GM12878 (cell line): ENCODE data around the gene GMPPB. TPM values are rescaled to one million over a fixed set of nuclear protein-coding genes. Genes with fewer than 3 reads are reported as not detected.

Experiments
- ATAC-seq: fragments of 200-7000 bp; cut with Tn5 transposase; 3 replicates; pipeline ENCODE4 v1.9.1; 2020; ENCODE audit warnings: mild to moderate bottlenecking, moderate library complexity
- BruUV-seq: library from RNA; stranded (reverse); fragments of 400-500 nt; replicated peaks from 2 replicates; lab custom pipeline; 2021; lab: Mats Ljungman, UMichigan
- CTCF ChIA-PET: fragments of 300-600 bp; sonication (Branson Sonifier 250); formaldehyde crosslinking; extraction: SDS; loops from one replicate; lab custom pipeline; 2021; ENCODE audit warnings: inconsistent platforms; lab: Yijun Ruan, JAX
- POLR2A ChIA-PET: fragments of 350-600 bp; formaldehyde crosslinking; extraction: SDS; loops from one replicate; lab custom pipeline; 2021; ENCODE audit warnings: inconsistent platforms; lab: Charles Lee
- RAD21 ChIA-PET: fragments of 300-600 bp; sonication (Branson Sonifier 250); formaldehyde crosslinking; loops from one replicate; lab custom pipeline; 2023; ENCODE audit warnings: antibody characterized with exemption; ENCODE audit not compliant: unreplicated experiment; lab: Charles Lee
- SMC1A ChIA-PET: fragments of 300-600 bp; sonication (Branson Sonifier 250); formaldehyde crosslinking; loops from one replicate; lab custom pipeline; 2023; ENCODE audit not compliant: unreplicated experiment, uncharacterized antibody; lab: Charles Lee
- DNase-seq: peaks from one replicate; pipeline ENCODE4 v3.0.0-alpha.2; 2011; ENCODE audit warnings: low read depth, low spot score
- FAIRE-seq: peaks from 3 replicates; lab custom pipeline; 2011; peaks lifted over from hg19 to GRCh38; lab: Jason Lieb, UNC
- H2AFZ ChIP-seq: 2 replicates; pipeline ENCODE4 v1.6.0; 2011; ENCODE audit warnings: low read depth, low read length, control low read depth; ENCODE audit not compliant: control insufficient read depth
- H3K27ac ChIP-seq: 2 replicates; pipeline ENCODE4 v1.5.1; 2011; ENCODE audit warnings: control low read depth; ENCODE audit not compliant: control insufficient read depth, insufficient read depth
- H3K27me3 ChIP-seq, 2 experiments: replicated peaks in 1 of 2; 2 replicates each; pipeline versions ENCODE4 v1.6.0 to v1.6.1; 2011; ENCODE audit warnings: low read length in 1 of 2; ENCODE audit not compliant: control insufficient read depth in 2 of 2, insufficient read depth in 2 of 2
- H3K36me3 ChIP-seq, 2 experiments: 2 replicates each; pipeline ENCODE4 v1.5.1; 2011; ENCODE audit warnings: low read length in 1 of 2; ENCODE audit not compliant: control insufficient read depth in 2 of 2, insufficient read depth in 2 of 2
- H3K4me1 ChIP-seq: 2 replicates; pipeline ENCODE4 v1.6.1; 2011; ENCODE audit warnings: mild to moderate bottlenecking, low read length, moderate library complexity, mixed read lengths; ENCODE audit not compliant: control insufficient read depth, insufficient read depth
- H3K4me2 ChIP-seq: 2 replicates; pipeline ENCODE4 v1.6.0; 2011; ENCODE audit warnings: control low read depth; ENCODE audit not compliant: control insufficient read depth, insufficient read depth
- H3K4me3 ChIP-seq: fragments of 200-600 bp; sonication (generic); 2 replicates; pipeline ENCODE4 v1.5.1; 2016
- H3K79me2 ChIP-seq: 2 replicates; pipeline ENCODE4 v1.6.0; 2011; ENCODE audit warnings: low read length; ENCODE audit not compliant: control insufficient read depth, insufficient read depth
- H3K9ac ChIP-seq: 2 replicates; pipeline ENCODE4 v1.8.0; 2011; ENCODE audit warnings: low read length, control low read depth, mixed read lengths; ENCODE audit not compliant: control insufficient read depth, insufficient read depth
- H3K9me3 ChIP-seq: replicated peaks from 3 replicates; pipeline ENCODE4 v1.5.1; 2011; ENCODE audit warnings: mild to moderate bottlenecking, low read length; ENCODE audit not compliant: control insufficient read depth, insufficient read depth
- H4K20me1 ChIP-seq: 2 replicates; pipeline ENCODE4 v1.6.0; 2011; ENCODE audit not compliant: control insufficient read depth, insufficient read depth
- CBX3 ChIP-seq: fragments of 200-600 bp; sonication (generic); IDR thresholded peaks from 2 replicates; pipeline ENCODE4 v1.6.1; 2016; ENCODE audit warnings: low read depth, borderline replicate concordance
- FOXK2 ChIP-seq: fragments of 450-650 bp; IDR thresholded peaks from 2 replicates; pipeline ENCODE4 v1.6.1; 2017; ENCODE audit warnings: mild to moderate bottlenecking, moderate library complexity
- HCFC1 ChIP-seq: fragments of 150-350 bp; IDR thresholded peaks from 2 replicates; pipeline ENCODE4 v1.6.1; 2014; ENCODE audit warnings: low read length
- IRF4 ChIP-seq: IDR thresholded peaks from 2 replicates; pipeline ENCODE4 v1.6.1; 2011; ENCODE audit warnings: low read depth, low read length
- MTA2 ChIP-seq: fragments of 450-650 bp; IDR thresholded peaks from 2 replicates; pipeline ENCODE4 v1.6.1; 2016; ENCODE audit warnings: low read depth, mild to moderate bottlenecking, moderate library complexity
- MYB ChIP-seq: fragments of 150-350 bp; IDR thresholded peaks from 2 replicates; pipeline ENCODE4 v1.6.1; 2014; ENCODE audit warnings: mild to moderate bottlenecking, low read depth, low read length, borderline replicate concordance
- PKNOX1 ChIP-seq: fragments of 450-650 bp; IDR thresholded peaks from 2 replicates; pipeline ENCODE4 v1.6.1; 2016; ENCODE audit warnings: mild to moderate bottlenecking
- PRDM15 ChIP-seq: fragments of 450-650 bp; formaldehyde crosslinking; IDR thresholded peaks from 2 replicates; pipeline ENCODE4 v1.4.0; 2020; ENCODE audit warnings: mild to moderate bottlenecking, moderate library complexity
- RCOR1 ChIP-seq: conservative IDR thresholded peaks from 2 replicates; pipeline ENCODE4 v1.6.1; 2012; ENCODE audit warnings: low read depth, low read length, improper control_type of control experiment
- RELB ChIP-seq: fragments of 450-650 bp; IDR thresholded peaks from 2 replicates; pipeline ENCODE4 v1.6.1; 2017; ENCODE audit warnings: low read depth, mild to moderate bottlenecking, moderate library complexity
- SIX5 ChIP-seq: IDR thresholded peaks from 2 replicates; pipeline ENCODE4 v1.6.1; 2011; ENCODE audit warnings: mild to moderate bottlenecking, low read depth, low read length, moderate library complexity; ENCODE audit not compliant: severe bottlenecking
- SP1 ChIP-seq: IDR thresholded peaks from one replicate; pipeline ENCODE4 v1.6.1; 2011; ENCODE audit warnings: low read depth, low read length
- TBL1XR1 ChIP-seq: IDR thresholded peaks from 2 replicates; pipeline ENCODE4 v1.6.1; 2012; ENCODE audit warnings: low read depth, low read length, improper control_type of control experiment
- ZNF622 ChIP-seq: fragments of 450-650 bp; IDR thresholded peaks from 2 replicates; pipeline ENCODE4 v1.6.1; 2017; ENCODE audit warnings: mild to moderate bottlenecking, inconsistent platforms
- WGBS: methylation state at CpG from one replicate; pipeline ENCODE4 v1.1.6; 2016; ENCODE audit warnings: low lambda C conversion rate; ENCODE audit not compliant: insufficient replicate concordance, insufficient coverage; ENCODE audit errors: missing lambda C conversion rate; 5-methylcytosine and 5-hydroxymethylcytosine counted together
- in situ Hi-C: fragments of 300-500 bp; cut with MboI; formaldehyde crosslinking; loops from 9 replicates; pipeline ENCODE4 v1.14.3; 2018; ENCODE audit warnings: mixed read lengths
- intact Hi-C: fragments of 100-400 bp; cut with micrococcal nuclease; formaldehyde crosslinking; loops from one replicate; pipeline ENCODE4 v1.14.2; 2022; ENCODE audit not compliant: unreplicated experiment
- polyA plus RNA-seq, 11 experiments: library from polyadenylated mRNA; depleted of rRNA in 4 of 11; unstranded in 6 of 11; stranded (reverse) in 5 of 11; fragments of >200 nt; fragmentation: Nextera tagmentation in 4 of 11; fragmentation: Illumina TruSeq in 1 of 11; extraction: Ambion mirVana in 4 of 11; extraction: Trizol in 1 of 11; gene quantifications; 1 replicate in 1 of 11; 2 replicates in 10 of 11; pipeline versions ENCODE4 v1.2.1 to v1.2.3, GENCODE V29; 2011 to 2016; ENCODE audit warnings: inconsistent platforms in 2 of 11, missing spikeins in 2 of 11, low read depth in 1 of 11
- total RNA-seq, 4 experiments: library from RNA; depleted of rRNA in 3 of 4; stranded (reverse); fragments of >200 nt in 3 of 4; fragmentation: Illumina TruSeq in 1 of 4; extraction: Trizol in 1 of 4; gene quantifications; 2 replicates each; pipeline versions ENCODE4 v1.2.1 to v1.2.3, GENCODE V29; 2013 to 2021

Gene GMPPB
- total and polyA plus RNA-seq, 10 of the 15 experiments (the other 5 are each of a cell fraction or from before 2014, with no cell fraction given) = 2.3 to 99.5 (median 23.3) TPM

GRCh38 chr3:49712166-49712565, 11.6 kb downstream of the GMPPB start (continued):
- no peak for TF ChIP-seq PKNOX1
- no peak for TF ChIP-seq FOXK2
- no peak for TF ChIP-seq MTA2
- no peak for TF ChIP-seq PRDM15 (CRISPR knock-in tag)
- TF ChIP-seq RCOR1 = no peak
- no peak for TF ChIP-seq ZNF622
- TF ChIP-seq CBX3 = no peak

- FAIRE-seq = no peak
- intact Hi-C loops (no loop called here), in situ Hi-C loops (no loop called here)
- Histone ChIP-seq H3K4me3 (no peak overlapping the region), H3K4me2 (no peak overlapping the region), H3K27ac (no peak overlapping the region), H2AFZ (no peak overlapping the region), H4K20me1 (no peaks in the 10 kb centered on the region), H3K4me1 (no peaks in the 10 kb centered on the region), H3K9ac (no peak overlapping the region), H3K36me3 (no peaks in the 10 kb centered on the region; a peak in 1 of 4 replicates), H3K27me3 (no peaks in the 10 kb centered on the region), H3K9me3 (no peaks in the 10 kb centered on the region), H3K79me2 (no peaks in the 10 kb centered on the region)
- CTCF ChIA-PET = interaction anchor here (1.8 kb wide), 1 partner anchor 8 kb away, joined by 5 read pairs; no protein-coding TSS in a partner anchor
- no peak for DNase-seq
- BruUV-seq = no TSS peak
- SMC1A ChIA-PET = no interaction called here
- POLR2A ChIA-PET = no interaction called here
- ATAC-seq = no peak
- 100% methylated on average over 5 of the region's 5 CpGs for WGBS
- RAD21 ChIA-PET = no interaction called here
- TF ChIP-seq SP1 (no peak), IRF4 (no peak), SIX5 (no peak), RELB (no peak), TBL1XR1 (no peak), PRDM15 (CRISPR knock-in tag) (no peak), HCFC1 (no peak), MYB (no peak)
These were observed 12.3 kb downstream of the GMPPB start for GRCh38 chr3:49711489-49711888.
